HepG2 (cell line): ENCODE data around the gene GDF15. TPM values are rescaled to one million over a fixed set of nuclear protein-coding genes. Genes with fewer than 3 reads are reported as not detected.

ENCODE experiments used
- ATAC-seq: fragments of 200-7000 bp; cut with Tn5 transposase; 3 replicates; pipeline ENCODE4 v1.9.1; 2020; ENCODE audit warnings: mild to moderate bottlenecking, moderate library complexity
- BruUV-seq: library from RNA; stranded (reverse); fragments of 400-500 nt; replicated peaks from 2 replicates; lab custom pipeline; 2021; lab: Mats Ljungman, UMichigan
- CTCF ChIA-PET: fragments of 300-600 bp; formaldehyde crosslinking; extraction: SDS; loops from one replicate; lab custom pipeline; 2021; ENCODE audit warnings: low total read pairs, inconsistent platforms, low intra/inter-chr PET ratio; lab: Yijun Ruan, JAX
- POLR2A ChIA-PET: fragments of 350-600 bp; sonication (Branson Sonifier 250); formaldehyde crosslinking; loops from one replicate; lab custom pipeline; 2020; ENCODE audit warnings: antibody characterized with exemption, inconsistent platforms; lab: Yijun Ruan, JAX
- DNase-seq: peaks from one replicate; pipeline ENCODE4 v3.0.0-alpha.2; 2015; ENCODE audit warnings: low spot score
- FAIRE-seq: peaks from 3 replicates; lab custom pipeline; 2011; peaks lifted over from hg19 to GRCh38; lab: Jason Lieb, UNC
- H2AFZ ChIP-seq: one replicate; pipeline ENCODE4 v1.6.1; 2011; ENCODE audit warnings: low read length, inconsistent platforms
- H3K27ac ChIP-seq: fragments of 300-600 bp; 3 replicates; pipeline ENCODE4 v1.8.0; 2011; ENCODE audit warnings: mixed run types, mild to moderate bottlenecking, mixed read lengths, low read length, inconsistent platforms; ENCODE audit not compliant: insufficient read depth; ENCODE audit errors: extremely low read length
- H3K27me3 ChIP-seq, 2 experiments: fragments of 200-600 bp in 1 of 2; 2 replicates in 1 of 2; 3 replicates in 1 of 2; pipeline versions ENCODE4 v1.6.0 to v1.8.0; 2011; ENCODE audit warnings: low read length in 2 of 2, mild to moderate bottlenecking in 2 of 2, moderate library complexity in 2 of 2, inconsistent platforms in 1 of 2; ENCODE audit not compliant: insufficient read depth in 2 of 2, control insufficient read depth in 1 of 2
- H3K36me3 ChIP-seq, 2 experiments: fragments of 200-600 bp in 1 of 2; replicated peaks in 1 of 2; 2 replicates in 1 of 2; 3 replicates in 1 of 2; pipeline versions ENCODE4 v1.5.1 to v1.8.0; 2011; ENCODE audit warnings: low read length in 2 of 2, inconsistent platforms in 1 of 2; ENCODE audit not compliant: insufficient read depth in 2 of 2, control insufficient read depth in 1 of 2
- H3K4me1 ChIP-seq: 2 replicates; pipeline ENCODE4 v1.5.1; 2012; ENCODE audit warnings: low read length, inconsistent platforms; ENCODE audit not compliant: insufficient read depth
- H3K4me2 ChIP-seq: 2 replicates; pipeline ENCODE4 v1.6.0; 2011; ENCODE audit warnings: low read depth, low read length, inconsistent platforms
- H3K4me3 ChIP-seq, 3 experiments: fragments of 200-600 bp in 1 of 3; sonication (generic), shearing (Covaris generic) in 1 of 3; replicated peaks in 1 of 3; 2 replicates each; pipeline ENCODE4 v1.5.1; 2011 to 2016; ENCODE audit warnings: low read length in 3 of 3, inconsistent platforms in 2 of 3, low read depth in 2 of 3, mild to moderate bottlenecking in 2 of 3, control low read depth in 1 of 3, mixed read lengths in 1 of 3; ENCODE audit not compliant: insufficient read depth in 1 of 3
- H3K79me2 ChIP-seq: one replicate; pipeline ENCODE4 v1.6.1; 2011; ENCODE audit warnings: low read length, inconsistent platforms; ENCODE audit not compliant: insufficient read depth
- H3K9ac ChIP-seq: 2 replicates; pipeline ENCODE4 v1.6.0; 2011; ENCODE audit warnings: mild to moderate bottlenecking, low read depth, low read length, inconsistent platforms; ENCODE audit not compliant: insufficient read depth
- H3K9me3 ChIP-seq: 2 replicates; pipeline ENCODE4 v1.5.1; 2012; ENCODE audit warnings: mild to moderate bottlenecking, low read length
- H4K20me1 ChIP-seq: 2 replicates; pipeline ENCODE4 v1.6.0; 2011; ENCODE audit warnings: inconsistent platforms, mild to moderate bottlenecking, low read length, moderate library complexity; ENCODE audit not compliant: insufficient read depth
- BRD4 ChIP-seq: sonication (generic); formaldehyde crosslinking; IDR thresholded peaks from 2 replicates; pipeline ENCODE4 v1.4.0; 2020; ENCODE audit warnings: missing genetic modification reagents
- E2F1 ChIP-seq: sonication (generic); formaldehyde crosslinking; IDR thresholded peaks from 2 replicates; pipeline ENCODE4 v1.5.0; 2020; ENCODE audit warnings: missing genetic modification reagents
- MYC ChIP-seq: sonication (generic); formaldehyde crosslinking; IDR thresholded peaks from 2 replicates; pipeline ENCODE4 v1.9.0; 2021; ENCODE audit warnings: missing genetic modification reagents, borderline replicate concordance
- RXRA ChIP-seq: sonication (generic); formaldehyde crosslinking; IDR thresholded peaks from 2 replicates; pipeline ENCODE4 v1.5.1; 2020; ENCODE audit warnings: missing genetic modification reagents
- SALL1 ChIP-seq: sonication (generic); formaldehyde crosslinking; IDR thresholded peaks from 2 replicates; pipeline ENCODE4 v1.8.0; 2022; ENCODE audit warnings: mild to moderate bottlenecking, missing genetic modification reagents
- SKI ChIP-seq: fragments of 450-650 bp; IDR thresholded peaks from one replicate; pipeline ENCODE4 v1.6.1; 2018; ENCODE audit warnings: mild to moderate bottlenecking; ENCODE audit not compliant: partially characterized antibody
- SRF ChIP-seq: IDR thresholded peaks from 2 replicates; pipeline ENCODE4 v1.6.1; 2011; ENCODE audit warnings: mild to moderate bottlenecking, low read depth, low read length, moderate library complexity
- TBL1XR1 ChIP-seq: fragments of 150-350 bp; IDR thresholded peaks from 2 replicates; pipeline ENCODE4 v1.6.1; 2014; ENCODE audit warnings: borderline replicate concordance, low read length; ENCODE audit not compliant: partially characterized antibody
- ZBTB10 ChIP-seq: sonication (generic); formaldehyde crosslinking; IDR thresholded peaks from 2 replicates; pipeline ENCODE4 v1.4.0; 2020; ENCODE audit warnings: missing genetic modification reagents, borderline replicate concordance
- ZNF326 ChIP-seq: sonication (generic); formaldehyde crosslinking; IDR thresholded peaks from 2 replicates; pipeline ENCODE4 v1.4.0; 2020; ENCODE audit warnings: missing genetic modification reagents, borderline replicate concordance
- ZNF451 ChIP-seq: sonication (generic); formaldehyde crosslinking; IDR thresholded peaks from 2 replicates; pipeline ENCODE4 v1.5.0; 2020; ENCODE audit warnings: mild to moderate bottlenecking, missing genetic modification reagents
- ZNF569 ChIP-seq: sonication (generic); formaldehyde crosslinking; IDR thresholded peaks from 2 replicates; pipeline ENCODE4 v1.5.0; 2020; ENCODE audit warnings: mild to moderate bottlenecking, missing genetic modification reagents, moderate library complexity, borderline replicate concordance
- ZNF674 ChIP-seq: sonication (generic); formaldehyde crosslinking; IDR thresholded peaks from 2 replicates; pipeline ENCODE4 v1.5.0; 2020; ENCODE audit warnings: low read depth, mild to moderate bottlenecking, missing genetic modification reagents
- WGBS: methylation state at CpG from one replicate; pipeline ENCODE4 v1.1.6; 2017; ENCODE audit warnings: low lambda C conversion rate; 5-methylcytosine and 5-hydroxymethylcytosine counted together
- in situ Hi-C: cut with HindIII; loops from 2 replicates; pipeline ENCODE4 v1.10.0; 2017; ENCODE audit warnings: low pct_unique_long_range_greater_than_20kb; ENCODE audit not compliant: extremely low pct_ligation_motif_present
- intact Hi-C: fragments of 100-400 bp; cut with micrococcal nuclease; formaldehyde crosslinking; loops from one replicate; pipeline ENCODE4 v1.10.0; 2022; ENCODE audit not compliant: unreplicated experiment
- polyA plus RNA-seq, 8 experiments: library from polyadenylated mRNA; depleted of rRNA in 3 of 8; stranded (reverse) in 7 of 8; unstranded in 1 of 8; fragments of >200 nt; fragmentation: Illumina TruSeq in 4 of 8; extraction: Trizol in 4 of 8; gene quantifications; 2 replicates each; pipeline versions ENCODE4 v1.2.1 to v1.2.3, GENCODE V29; 2011 to 2016; ENCODE audit warnings: low read depth in 4 of 8, missing spikeins in 1 of 8, mixed read lengths in 1 of 8; ENCODE audit not compliant: insufficient read depth in 1 of 8
- total RNA-seq, 5 experiments: library from RNA; depleted of rRNA; stranded (reverse); fragments of >200 nt; fragmentation: Illumina TruSeq; extraction: Trizol; gene quantifications; 2 replicates each; pipeline ENCODE4 v1.2.3, GENCODE V29; 2016; ENCODE audit warnings: low read depth in 1 of 5
- TF ChIP-seq, protein P1 (sequence below): sonication (generic); formaldehyde crosslinking; IDR thresholded peaks from 2 replicates; pipeline ENCODE4 v1.5.0; 2020; ENCODE audit warnings: missing genetic modification reagents, mild to moderate bottlenecking, borderline replicate concordance

GDF15 gene
- total and polyA plus RNA-seq, 2 of the 13 experiments (the other 11 are each of a cell fraction or from before 2014, with no cell fraction given) = 146 to 422 TPM

DNA sequence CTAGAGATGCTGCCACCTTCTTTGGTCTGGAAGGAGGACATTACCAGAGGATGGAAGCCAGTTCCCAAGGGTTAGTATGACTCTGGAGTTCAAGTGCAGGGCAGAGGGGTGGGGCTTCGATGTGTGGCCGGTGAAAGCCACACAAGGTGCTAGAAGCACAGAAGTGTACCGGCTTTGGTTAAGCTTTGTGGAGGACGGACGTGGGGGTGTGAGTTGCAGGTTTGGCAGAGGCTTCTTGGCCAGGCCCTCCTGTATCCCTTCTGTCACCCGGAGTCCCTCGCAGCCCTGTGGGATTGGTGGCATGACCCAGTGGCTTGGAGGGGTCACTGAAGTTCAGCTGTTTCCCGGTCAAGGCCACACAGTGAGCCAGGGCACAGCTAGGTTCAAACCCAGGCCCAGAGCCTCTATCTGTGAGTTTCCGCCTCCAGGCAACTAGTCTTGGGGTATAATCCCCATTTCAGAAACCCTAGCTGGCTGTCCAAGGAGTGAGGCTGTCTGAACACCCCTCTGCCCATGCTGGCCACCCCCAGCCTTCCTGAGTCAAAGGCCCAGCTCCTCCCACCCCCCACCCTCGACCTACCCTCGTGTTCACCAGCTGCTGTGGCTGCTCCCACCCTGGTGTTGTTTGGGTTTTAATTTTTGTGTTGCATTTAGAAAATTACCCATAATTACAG, 28.7 kb downstream of the GDF15 start (continued):
- TF ChIP-seq SALL1 (CRISPR knock-in tag) = peak; percentile 28; the same call in 1 of the 2 replicates
- TF ChIP-seq TBL1XR1 = no peak
- no peak for TF ChIP-seq BRD4
- TF ChIP-seq ZNF674 (CRISPR knock-in tag) = no peak

DNA sequence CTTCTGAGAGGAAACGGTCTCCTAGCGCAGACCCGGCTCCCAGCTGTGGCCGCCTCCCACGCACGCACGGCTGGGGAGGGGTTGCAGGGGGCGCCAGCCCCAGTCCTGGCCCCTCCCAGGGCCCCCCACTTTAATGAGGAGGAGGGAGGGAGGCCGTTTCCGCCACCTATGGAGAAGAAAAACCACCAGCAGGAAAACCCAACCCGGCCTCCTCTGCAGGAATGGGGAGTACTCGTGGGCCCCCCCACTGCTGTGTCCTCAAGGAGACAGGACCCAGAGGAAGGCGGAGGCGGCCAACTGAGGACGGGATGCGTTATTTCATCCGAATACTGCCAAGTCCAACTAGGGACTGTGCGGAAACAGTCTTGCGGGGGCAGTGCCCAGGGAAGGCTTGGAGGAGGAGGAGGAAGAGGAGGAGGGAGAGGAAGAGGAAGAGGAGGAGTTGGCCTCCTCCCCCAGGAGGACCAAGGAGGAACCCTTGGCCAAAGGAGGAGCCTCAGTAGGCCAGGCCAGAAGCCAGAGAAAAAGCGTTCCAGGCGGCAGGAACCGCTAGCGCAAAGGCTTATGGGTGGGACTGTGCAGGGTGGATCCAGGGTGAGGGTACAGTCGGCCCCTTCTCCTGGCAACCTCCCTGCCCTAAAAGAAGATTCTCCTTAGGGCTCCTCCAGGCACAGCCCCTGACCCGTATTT, 29.4 kb downstream of the GDF15 start:
- Histone ChIP-seq H3K36me3 (no peaks in the 10 kb centered on the region), H3K27ac (no peak overlapping the region), H3K4me2 (peak overlapping the region; percentile 60), H3K27me3 (no peaks in the 10 kb centered on the region), H3K9me3 (no peaks in the 10 kb centered on the region), H3K4me3 (peak overlapping the region in 1 of 3 experiments; percentile 31; a peak in 1 of 6 replicates), H3K9ac (no peak overlapping the region), H3K4me1 (peaks cover 59% of the 10 kb centered on the region), H3K79me2 (peaks cover 3% of the 10 kb centered on the region), H4K20me1 (no peaks in the 10 kb centered on the region), H2AFZ (no peak overlapping the region)
- no TSS peak for BruUV-seq
- intact Hi-C loops = no loop called here
- no peak for ATAC-seq
- no peak for FAIRE-seq
- DNase-seq = no peak
- CTCF ChIA-PET = no interaction called here
- 42% methylated on average over 24 of the region's 25 CpGs for WGBS
- POLR2A ChIA-PET = interaction anchor here (0.6 to 2.9 kb wide), 6 partner anchors 14 to 135 kb away, joined by 3 to 12 read pairs (median 4); partner anchors contain the start of genes GDF15 and JUND
- in situ Hi-C loops = loop anchor here (10.0 kb wide), 2 partner anchors 141 to 211 kb away; partner anchors contain the start of genes IQCN and RAB3A
- TF ChIP-seq RXRA = no peak
- no peak for TF ChIP-seq E2F1 (CRISPR knock-in tag)
- TF ChIP-seq SKI = no peak
- no peak for TF ChIP-seq ZNF326 (CRISPR knock-in tag)
- no peak for TF ChIP-seq MYC
- TF ChIP-seq, protein P1, sequence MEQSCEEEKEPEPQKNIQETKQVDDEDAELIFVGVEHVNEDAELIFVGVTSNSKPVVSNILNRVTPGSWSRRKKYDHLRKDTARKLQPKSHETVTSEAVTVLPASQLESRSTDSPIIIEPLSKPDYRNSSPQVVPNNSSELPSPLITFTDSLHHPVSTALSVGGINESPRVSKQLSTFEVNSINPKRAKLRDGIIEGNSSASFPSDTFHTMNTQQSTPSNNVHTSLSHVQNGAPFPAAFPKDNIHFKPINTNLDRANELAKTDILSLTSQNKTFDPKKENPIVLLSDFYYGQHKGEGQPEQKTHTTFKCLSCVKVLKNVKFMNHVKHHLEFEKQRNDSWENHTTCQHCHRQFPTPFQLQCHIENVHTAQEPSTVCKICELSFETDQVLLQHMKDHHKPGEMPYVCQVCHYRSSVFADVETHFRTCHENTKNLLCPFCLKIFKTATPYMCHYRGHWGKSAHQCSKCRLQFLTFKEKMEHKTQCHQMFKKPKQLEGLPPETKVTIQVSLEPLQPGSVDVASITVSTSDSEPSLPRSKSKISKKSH (CRISPR knock-in tag) = no peak
- TF ChIP-seq ZNF569 (CRISPR knock-in tag) = no peak
- no peak for TF ChIP-seq SRF
- no peak for TF ChIP-seq ZNF451 (CRISPR knock-in tag)
- no peak for TF ChIP-seq ZBTB10
